Uterus (tissue), 2 donors: Measurements from ENCODE around the gene ADGRD1.

Experiments
- POLR2A ChIP-seq, 2 donors: fragments of 450-650 bp; IDR thresholded peaks; one replicate each; pipeline ENCODE4 v1.6.1; 2016; ENCODE audit warnings: antibody characterized with exemption in 2 of 2, mild to moderate bottlenecking in 1 of 2, moderate library complexity in 1 of 2
- TF ChIP-seq, protein P1 (sequence below), 4 experiments: fragments of 200-600 bp in 2 of 4; fragments of 450-650 bp in 2 of 4; sonication (generic) in 2 of 4; IDR thresholded peaks; one replicate each; pipeline ENCODE4 v1.5.1; 2016 to 2019; ENCODE audit warnings: antibody characterized with exemption in 4 of 4, mild to moderate bottlenecking in 2 of 4, moderate library complexity in 1 of 4

DNA sequence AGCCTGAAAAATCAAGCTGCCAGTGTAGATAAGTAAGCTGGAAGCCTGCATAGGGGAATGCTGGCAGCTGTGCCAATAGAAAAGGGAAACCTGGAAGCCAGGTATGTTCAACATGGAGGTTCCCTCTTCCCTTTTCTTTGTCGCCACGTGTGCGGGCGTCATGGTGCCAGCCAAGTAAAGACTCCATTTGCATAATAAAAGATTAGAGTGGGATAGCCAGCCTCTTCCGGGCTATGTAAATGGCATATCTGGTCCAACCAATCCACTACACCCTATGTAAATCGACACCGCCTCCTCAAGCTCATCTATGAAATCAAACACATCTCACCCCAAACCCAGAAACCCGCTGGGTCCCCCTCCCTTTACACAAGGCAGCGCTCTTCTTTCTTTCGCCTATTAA lies 5.6 kb upstream of the ADGRD1 start:
- TF ChIP-seq, protein P1, sequence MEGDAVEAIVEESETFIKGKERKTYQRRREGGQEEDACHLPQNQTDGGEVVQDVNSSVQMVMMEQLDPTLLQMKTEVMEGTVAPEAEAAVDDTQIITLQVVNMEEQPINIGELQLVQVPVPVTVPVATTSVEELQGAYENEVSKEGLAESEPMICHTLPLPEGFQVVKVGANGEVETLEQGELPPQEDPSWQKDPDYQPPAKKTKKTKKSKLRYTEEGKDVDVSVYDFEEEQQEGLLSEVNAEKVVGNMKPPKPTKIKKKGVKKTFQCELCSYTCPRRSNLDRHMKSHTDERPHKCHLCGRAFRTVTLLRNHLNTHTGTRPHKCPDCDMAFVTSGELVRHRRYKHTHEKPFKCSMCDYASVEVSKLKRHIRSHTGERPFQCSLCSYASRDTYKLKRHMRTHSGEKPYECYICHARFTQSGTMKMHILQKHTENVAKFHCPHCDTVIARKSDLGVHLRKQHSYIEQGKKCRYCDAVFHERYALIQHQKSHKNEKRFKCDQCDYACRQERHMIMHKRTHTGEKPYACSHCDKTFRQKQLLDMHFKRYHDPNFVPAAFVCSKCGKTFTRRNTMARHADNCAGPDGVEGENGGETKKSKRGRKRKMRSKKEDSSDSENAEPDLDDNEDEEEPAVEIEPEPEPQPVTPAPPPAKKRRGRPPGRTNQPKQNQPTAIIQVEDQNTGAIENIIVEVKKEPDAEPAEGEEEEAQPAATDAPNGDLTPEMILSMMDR (IDR thresholded peaks at IDR 0.05): no peak
- TF ChIP-seq POLR2A (IDR thresholded peaks at IDR 0.05): no peak
